Measurements from ENCODE around the gene SIRPB1.
"Not testable (repeated sequence)": the region's sequence is repeated elsewhere in the genome, so short reads cannot be mapped to it uniquely, and the experiment has no call there.

The SIRPB1 gene

DNA sequence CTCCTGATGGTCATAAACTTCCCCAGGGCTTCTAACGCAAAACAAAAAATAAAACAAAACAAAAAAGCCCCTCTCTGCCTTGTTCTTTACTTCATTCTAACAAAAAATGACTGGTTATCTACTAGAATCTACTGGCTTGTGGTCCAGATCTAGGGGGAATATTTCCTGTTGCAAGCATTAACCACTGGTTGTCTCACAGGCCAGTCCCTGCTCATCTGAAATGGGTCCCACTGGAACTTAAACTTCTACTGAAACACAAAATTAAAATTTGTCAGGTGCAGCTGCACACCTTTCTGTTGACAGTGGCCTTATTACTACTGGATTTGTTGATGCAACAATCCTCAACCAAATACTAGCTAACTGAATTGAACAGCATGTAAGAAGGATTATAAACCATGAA lies 32.3 kb upstream of the SIRPB1 start:
- no peak overlapping the region for H3K4me3 ChIP-seq (ENCODE audit: low read depth, low read length)
- TF ChIP-seq, protein P1, sequence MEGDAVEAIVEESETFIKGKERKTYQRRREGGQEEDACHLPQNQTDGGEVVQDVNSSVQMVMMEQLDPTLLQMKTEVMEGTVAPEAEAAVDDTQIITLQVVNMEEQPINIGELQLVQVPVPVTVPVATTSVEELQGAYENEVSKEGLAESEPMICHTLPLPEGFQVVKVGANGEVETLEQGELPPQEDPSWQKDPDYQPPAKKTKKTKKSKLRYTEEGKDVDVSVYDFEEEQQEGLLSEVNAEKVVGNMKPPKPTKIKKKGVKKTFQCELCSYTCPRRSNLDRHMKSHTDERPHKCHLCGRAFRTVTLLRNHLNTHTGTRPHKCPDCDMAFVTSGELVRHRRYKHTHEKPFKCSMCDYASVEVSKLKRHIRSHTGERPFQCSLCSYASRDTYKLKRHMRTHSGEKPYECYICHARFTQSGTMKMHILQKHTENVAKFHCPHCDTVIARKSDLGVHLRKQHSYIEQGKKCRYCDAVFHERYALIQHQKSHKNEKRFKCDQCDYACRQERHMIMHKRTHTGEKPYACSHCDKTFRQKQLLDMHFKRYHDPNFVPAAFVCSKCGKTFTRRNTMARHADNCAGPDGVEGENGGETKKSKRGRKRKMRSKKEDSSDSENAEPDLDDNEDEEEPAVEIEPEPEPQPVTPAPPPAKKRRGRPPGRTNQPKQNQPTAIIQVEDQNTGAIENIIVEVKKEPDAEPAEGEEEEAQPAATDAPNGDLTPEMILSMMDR (IDR thresholded peaks at IDR 0.05; ENCODE audit: low read depth, low read length, missing control alignments): no peak
- no peak for DNase-seq (ENCODE audit: low read depth)

DNA sequence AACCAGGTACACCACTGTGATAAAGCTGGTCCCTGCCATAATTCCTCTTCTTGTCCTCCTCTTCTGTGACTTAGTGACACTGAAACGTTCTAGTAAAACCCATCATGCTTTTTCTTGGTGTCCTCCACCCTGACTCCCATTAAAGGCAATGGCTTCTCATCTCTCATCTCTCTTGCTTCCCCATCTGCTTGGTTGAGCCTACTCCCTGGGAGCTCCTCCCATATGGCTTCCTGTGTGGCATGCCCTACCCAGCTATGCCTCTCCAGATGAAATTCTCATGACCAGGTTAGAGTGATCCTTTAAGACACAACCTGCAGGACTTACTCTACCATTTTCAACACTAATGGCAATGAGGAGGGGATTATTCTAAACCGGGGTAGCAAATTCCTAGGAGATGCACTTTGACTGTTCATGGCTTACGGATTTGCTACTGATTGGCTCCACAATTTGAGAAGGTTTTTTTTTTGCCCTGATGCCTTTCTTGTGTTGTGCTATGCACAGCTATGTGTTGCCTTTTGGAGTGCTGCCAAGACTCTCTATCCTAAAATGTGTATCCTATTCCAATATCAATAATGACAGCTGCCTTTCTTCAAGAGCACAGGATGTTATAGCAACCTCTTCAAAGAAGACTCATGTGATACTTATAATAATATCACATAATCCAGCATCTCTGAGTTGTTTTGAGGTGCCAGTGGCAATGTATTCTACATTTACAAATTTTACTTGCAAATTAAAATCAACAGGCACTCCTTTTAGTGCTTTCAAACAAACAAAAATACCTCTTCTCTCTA lies 31.7 kb upstream of the SIRPB1 start:
- no peak overlapping the region for H3K4me3 ChIP-seq (ENCODE audit: low read depth, low read length)
- TF ChIP-seq, protein P1 (IDR thresholded peaks at IDR 0.05; ENCODE audit: low read depth, low read length, missing control alignments): no peak
- DNase-seq (ENCODE audit: low read depth): no peak

DNA sequence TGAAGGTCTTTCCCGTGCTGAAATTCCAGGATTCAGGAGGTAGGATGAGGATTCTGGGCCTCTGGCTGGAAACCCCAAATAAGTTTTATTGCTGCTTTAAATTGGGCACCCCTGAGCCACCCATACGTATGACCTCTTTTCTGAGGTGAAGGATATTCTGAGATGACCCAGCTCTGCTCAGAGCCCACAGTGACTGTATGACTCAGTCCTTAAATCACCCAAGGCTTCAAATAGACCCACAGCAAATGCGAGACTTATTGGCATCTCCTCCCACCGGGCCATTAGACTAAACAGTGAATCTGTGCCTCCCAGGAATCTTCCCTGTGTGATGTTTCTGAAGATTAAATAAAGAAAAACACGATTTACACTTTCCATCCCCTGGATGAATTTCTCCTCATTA lies 28.3 kb upstream of the SIRPB1 start:
- no peak overlapping the region for H3K4me3 ChIP-seq (ENCODE audit: low read depth, low read length)
- TF ChIP-seq, protein P1 (IDR thresholded peaks at IDR 0.05; ENCODE audit: low read depth, low read length, missing control alignments): no peak
- DNase-seq (ENCODE audit: low read depth): no peak

DNA sequence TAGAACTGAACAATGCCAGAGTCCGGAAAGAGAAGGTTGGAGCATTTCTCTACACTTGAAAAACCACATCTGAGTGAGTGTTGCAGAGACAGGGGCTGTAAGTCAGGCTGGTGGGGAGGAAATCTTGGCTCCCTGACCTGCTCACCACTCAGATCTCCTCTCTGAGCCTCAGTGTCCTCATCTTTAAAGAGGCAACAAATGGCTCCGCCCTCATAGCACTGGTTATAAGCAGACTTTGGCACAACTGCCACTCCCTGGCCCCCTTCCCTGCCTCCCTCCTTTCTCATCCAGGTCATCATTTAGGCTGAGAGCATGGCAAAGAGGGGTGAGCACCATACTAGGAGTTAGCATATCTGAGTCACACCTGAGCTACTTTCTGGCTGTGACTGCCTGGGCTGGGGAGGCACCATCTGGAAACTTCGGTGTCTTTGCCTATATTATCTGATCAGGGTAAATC lies 27.2 kb upstream of the SIRPB1 start:
- TF ChIP-seq, protein P1 (IDR thresholded peaks at IDR 0.05; ENCODE audit: low read depth, low read length, missing control alignments): no peak

DNA sequence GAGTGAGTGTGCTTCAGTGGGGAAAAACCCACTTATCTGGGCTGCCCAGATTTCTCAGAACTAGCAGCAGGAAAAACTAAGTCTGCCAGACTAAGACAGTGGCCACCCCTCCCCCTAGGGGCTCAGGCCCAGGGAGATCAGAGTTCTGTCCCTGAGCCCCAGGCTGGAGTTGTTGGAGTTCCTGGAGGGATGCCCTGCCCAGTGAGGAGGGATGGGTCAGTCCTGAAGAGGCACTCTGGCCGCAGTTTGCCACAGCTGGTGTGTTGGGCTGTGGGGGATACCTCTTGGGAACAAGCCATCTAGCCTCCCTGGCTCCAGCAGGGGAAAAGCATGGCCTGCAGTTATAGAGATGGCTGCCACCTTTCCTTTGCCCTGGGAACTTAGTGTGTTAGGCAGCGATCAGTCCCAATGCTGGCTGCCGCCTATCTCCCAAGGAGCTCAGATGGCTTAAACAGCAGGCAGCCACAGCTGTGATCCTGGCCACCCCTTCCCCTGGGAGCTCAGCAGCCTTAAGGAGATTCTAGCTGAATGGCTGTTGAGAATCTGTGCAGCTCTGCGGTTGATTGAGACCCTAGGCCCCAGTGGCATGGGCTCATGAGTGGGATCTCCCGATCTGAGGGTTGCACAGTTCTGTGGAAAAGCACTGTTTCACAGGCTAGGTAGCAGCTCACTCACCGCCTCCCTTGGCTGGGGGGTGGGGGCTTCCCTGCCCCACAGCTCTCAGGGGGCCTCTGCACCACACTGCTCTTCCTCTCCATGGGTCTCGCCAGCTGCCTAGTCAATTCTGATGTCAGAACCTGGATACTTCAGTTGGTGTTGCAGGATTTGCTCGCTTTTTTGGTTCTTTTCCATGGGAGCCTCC lies 24.5 kb upstream of the SIRPB1 start:
- no peak overlapping the region for H3K4me3 ChIP-seq (ENCODE audit: low read depth, low read length)
- DNase-seq (ENCODE audit: low read depth): no peak
- TF ChIP-seq, protein P1 (IDR thresholded peaks at IDR 0.05; ENCODE audit: low read depth, low read length, missing control alignments): no peak

More for the DNA sequence above, 27.2 kb upstream of the SIRPB1 start:
- DNase-seq (ENCODE audit: low read depth): no peak
- H3K4me3 ChIP-seq (ENCODE audit: low read depth, low read length): no peak overlapping the region

DNA sequence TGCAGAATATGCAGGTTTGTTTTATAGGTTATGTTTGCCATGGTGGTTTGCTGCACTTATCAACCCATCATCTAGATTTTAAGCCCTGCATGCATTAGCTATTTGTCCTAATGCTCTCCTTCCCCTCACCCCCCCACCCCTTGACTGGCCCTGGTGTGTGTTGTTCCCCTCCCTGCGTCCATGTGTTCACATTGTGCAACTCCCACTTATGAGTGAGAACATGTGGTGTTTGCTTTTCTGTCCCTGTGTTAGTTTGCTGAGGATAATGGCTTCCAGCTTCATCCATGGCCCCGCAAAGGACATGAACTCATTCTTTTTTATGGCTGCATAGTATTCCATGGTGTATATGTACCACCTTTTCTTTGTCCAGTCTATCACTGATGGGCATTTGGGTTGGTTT lies 18.8 kb upstream of the SIRPB1 start:
- not testable (repeated sequence) for DNase-seq (ENCODE audit: low read depth); H3K4me3 ChIP-seq (ENCODE audit: low read depth, low read length)

DNA sequence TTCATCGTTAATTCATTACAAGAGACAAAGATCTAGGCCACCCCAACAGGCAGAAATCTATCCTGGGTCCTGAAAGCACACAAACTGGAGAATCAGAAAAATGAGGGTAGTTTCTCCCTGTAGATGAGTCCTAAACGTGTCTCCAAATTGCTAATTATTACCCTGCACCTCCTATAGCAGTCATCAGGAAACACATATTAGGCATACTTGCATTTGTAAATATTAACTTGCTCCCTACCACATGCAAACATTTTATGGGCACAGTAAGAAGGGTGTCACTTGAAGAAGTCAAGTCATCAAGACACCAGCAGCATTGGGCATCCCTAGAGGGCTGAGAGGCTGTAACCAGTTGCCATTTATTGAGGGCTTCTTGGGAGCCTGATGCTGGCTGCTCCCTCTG lies 17.9 kb upstream of the SIRPB1 start:
- TF ChIP-seq, protein P1 (IDR thresholded peaks at IDR 0.05; ENCODE audit: low read depth, low read length, missing control alignments): no peak
- no peak for DNase-seq (ENCODE audit: low read depth)
- H3K4me3 ChIP-seq (ENCODE audit: low read depth, low read length): no peak overlapping the region

Data from GM12864 (cell line).